ENCODE measurements around the gene ADCY6. TPM values are rescaled to one million over a fixed set of nuclear protein-coding genes. Genes with fewer than 3 reads are reported as not detected.

The ADCY6 gene
- total and polyA plus RNA-seq, 2 donors (not counting 3 experiments of a cell fraction or from before 2014, with no cell fraction given), result 37.0 to 46.2 TPM

DNA sequence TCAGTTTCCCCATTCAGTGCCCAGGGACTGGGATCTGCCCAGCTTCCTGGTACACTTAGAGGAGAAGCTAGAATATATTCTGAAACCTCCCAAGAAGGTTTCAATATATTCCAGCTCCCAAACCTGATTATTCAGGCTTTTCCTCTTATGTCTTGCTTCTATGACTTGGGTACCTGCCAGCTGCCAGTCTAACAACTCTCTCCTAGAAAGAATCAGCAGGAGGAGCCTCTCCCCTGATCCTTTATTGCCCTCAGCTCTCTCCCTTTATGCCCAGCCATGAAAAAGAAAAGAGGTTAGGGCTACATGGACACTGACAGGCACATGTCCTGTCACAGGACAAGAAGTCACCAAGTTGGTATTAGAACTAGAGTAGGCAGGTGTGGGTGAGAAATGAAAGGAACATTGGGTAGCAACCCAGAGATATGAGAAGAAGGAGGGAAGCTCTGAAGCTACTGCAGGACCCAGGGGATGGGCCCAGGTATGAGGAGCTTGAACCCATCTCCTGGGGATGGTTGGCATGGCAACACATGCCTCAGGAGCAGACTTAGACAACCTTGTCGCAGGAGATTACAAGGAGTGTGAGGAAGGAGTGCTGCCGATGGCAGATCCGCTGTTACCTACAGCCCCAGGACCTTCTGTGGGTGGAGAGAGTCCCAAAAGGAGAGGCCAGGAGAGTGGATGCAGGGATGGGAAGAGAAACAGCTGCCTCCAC is 27.4 kb upstream of the ADCY6 start:
- Histone ChIP-seq H3K4me2 (ENCODE audit: insufficient read depth, low read length) (peak overlapping the region; percentile 68), H2AFZ (ENCODE audit: low read depth, low read length) (no peak overlapping the region), H3K4me1 (ENCODE audit: control insufficient read depth, extremely low read depth, insufficient read depth, low read length) (peaks cover 20% of the 10 kb centered on the region), H3K4me3 (replicated peaks in 1 of 3; ENCODE audit: insufficient read depth in 1 of 3, low read depth in 1 of 3, low read length in 3 of 3) (peak overlapping the region in 1 of 3 experiments; percentile 50), H3K79me2 (ENCODE audit: control insufficient read depth, insufficient read depth, low read length) (no peaks in the 10 kb centered on the region), H3K27me3 (ENCODE audit: control insufficient read depth in 2 of 2, insufficient read depth in 2 of 2, low read length in 2 of 2) (no peaks in the 10 kb centered on the region), H3K9ac (replicated peaks; ENCODE audit: extremely low read depth, insufficient read depth, low read length) (no peak overlapping the region), H3K27ac (ENCODE audit: insufficient read depth, low read depth, low read length) (no peak overlapping the region), H4K20me1 (replicated peaks; ENCODE audit: control insufficient read depth, extremely low read depth, insufficient read depth, low read length) (no peaks in the 10 kb centered on the region), H3K9me3 (replicated peaks; ENCODE audit: control insufficient read depth, insufficient read depth, low read length) (no peaks in the 10 kb centered on the region), H3K36me3 (ENCODE audit: control insufficient read depth in 2 of 2, extremely low read depth in 1 of 2, insufficient read depth in 2 of 2, low read length in 2 of 2) (no peaks in the 10 kb centered on the region), H3K9me1 (replicated peaks; ENCODE audit: control insufficient read depth, extremely low read depth, insufficient read depth, low read length) (no peaks in the 10 kb centered on the region)
- CTCF ChIA-PET, result interaction anchor here (0.9 to 2.4 kb wide), 9 partner anchors 10 to 172 kb away, joined by 3 to 30 read pairs (median 5); no protein-coding TSS in a partner anchor
- TF ChIP-seq MYC (IDR thresholded peaks at IDR 0.05; ENCODE audit: low read depth, low read length) (no peak), FOS (IDR thresholded peaks at IDR 0.05; ENCODE audit: borderline replicate concordance, insufficient read depth, low read length) (no peak), JUN (IDR thresholded peaks at IDR 0.05; ENCODE audit: borderline replicate concordance, insufficient read depth, insufficient read length, low read depth) (no peak), POLR2AphosphoS5 (IDR thresholded peaks at IDR 0.05; ENCODE audit: insufficient read depth, low read depth, low read length) (no peak), GATA2 (IDR thresholded peaks at IDR 0.05; ENCODE audit: insufficient read depth, insufficient read length, low read depth, low read length) (no peak), POLR2A (IDR thresholded peaks at IDR 0.05; ENCODE audit: low read depth, low read length) (no peak), EZH2 (IDR thresholded peaks at IDR 0.05; ENCODE audit: borderline replicate concordance, low read depth, low read length, severe bottlenecking) (no peak)
- TF ChIP-seq, protein P1, sequence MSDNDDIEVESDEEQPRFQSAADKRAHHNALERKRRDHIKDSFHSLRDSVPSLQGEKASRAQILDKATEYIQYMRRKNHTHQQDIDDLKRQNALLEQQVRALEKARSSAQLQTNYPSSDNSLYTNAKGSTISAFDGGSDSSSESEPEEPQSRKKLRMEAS (IDR thresholded peaks at IDR 0.05; ENCODE audit: insufficient read depth, insufficient read length), result no peak
- TF ChIP-seq, protein P2, sequence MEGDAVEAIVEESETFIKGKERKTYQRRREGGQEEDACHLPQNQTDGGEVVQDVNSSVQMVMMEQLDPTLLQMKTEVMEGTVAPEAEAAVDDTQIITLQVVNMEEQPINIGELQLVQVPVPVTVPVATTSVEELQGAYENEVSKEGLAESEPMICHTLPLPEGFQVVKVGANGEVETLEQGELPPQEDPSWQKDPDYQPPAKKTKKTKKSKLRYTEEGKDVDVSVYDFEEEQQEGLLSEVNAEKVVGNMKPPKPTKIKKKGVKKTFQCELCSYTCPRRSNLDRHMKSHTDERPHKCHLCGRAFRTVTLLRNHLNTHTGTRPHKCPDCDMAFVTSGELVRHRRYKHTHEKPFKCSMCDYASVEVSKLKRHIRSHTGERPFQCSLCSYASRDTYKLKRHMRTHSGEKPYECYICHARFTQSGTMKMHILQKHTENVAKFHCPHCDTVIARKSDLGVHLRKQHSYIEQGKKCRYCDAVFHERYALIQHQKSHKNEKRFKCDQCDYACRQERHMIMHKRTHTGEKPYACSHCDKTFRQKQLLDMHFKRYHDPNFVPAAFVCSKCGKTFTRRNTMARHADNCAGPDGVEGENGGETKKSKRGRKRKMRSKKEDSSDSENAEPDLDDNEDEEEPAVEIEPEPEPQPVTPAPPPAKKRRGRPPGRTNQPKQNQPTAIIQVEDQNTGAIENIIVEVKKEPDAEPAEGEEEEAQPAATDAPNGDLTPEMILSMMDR (IDR thresholded peaks at IDR 0.05; ENCODE audit: extremely low read depth in 1 of 2, insufficient read depth in 1 of 2, low read depth in 1 of 2, low read length in 2 of 2), result no peak
- POLR2A ChIA-PET, result no interaction called here
- no peak for DNase-seq (ENCODE audit: low read depth, low spot score)
- dilution Hi-C loops (cut with MboI; ENCODE audit: extremely low pct_ligation_motif_present, low sequenced_read_pairs) (no loop called here), intact Hi-C loops (cut with micrococcal nuclease) (no loop called here)
- no TSS peak for BruUV-seq (replicated peaks)
- FAIRE-seq, result no peak
